ENCODE data around the gene PHC1.
"Not testable (repeated sequence)": the region's sequence is repeated elsewhere in the genome, so short reads cannot be mapped to it uniquely, and the experiment has no call there.

PHC1 gene

GRCh38 chr12:8909752-8910151 lies 4.6 kb upstream of the PHC1 start:
- peak overlapping the region; percentile 37 for H3K9ac ChIP-seq (ENCODE audit: low read length)
- no peaks in the 10 kb centered on the region for H3K27me3 ChIP-seq (ENCODE audit: control insufficient read depth, insufficient read depth, low read length)
- H3K27ac ChIP-seq (ENCODE audit: low read depth, low read length), result peak overlapping the region; percentile 95
- H3K4me1 ChIP-seq (ENCODE audit: control insufficient read depth, insufficient read depth, low read length), result peaks cover 73% of the 10 kb centered on the region
- H3K36me3 ChIP-seq (ENCODE audit: control insufficient read depth, insufficient read depth, low read length), result no peaks in the 10 kb centered on the region
- no peaks in the 10 kb centered on the region for H3K9me3 ChIP-seq (ENCODE audit: control insufficient read depth, insufficient read depth, low read depth, low read length)
- H3K4me3 ChIP-seq (ENCODE audit: low read depth, low read length), result no peak overlapping the region

- H3K36me3 ChIP-seq (ENCODE audit: control insufficient read depth, insufficient read depth, low read length), result peaks cover 6% of the 10 kb centered on the region; the same call in 1 of the 2 replicates
- H3K9me3 ChIP-seq (ENCODE audit: control insufficient read depth, insufficient read depth, low read depth, low read length), result no peaks in the 10 kb centered on the region
- peak overlapping the region; percentile 94 for H3K4me3 ChIP-seq (ENCODE audit: low read depth, low read length)
- no peaks in the 10 kb centered on the region for H3K27me3 ChIP-seq (ENCODE audit: control insufficient read depth, insufficient read depth, low read length)
- peak overlapping the region; percentile 98 for H3K9ac ChIP-seq (ENCODE audit: low read length)
- H3K27ac ChIP-seq (ENCODE audit: low read depth, low read length), result peak overlapping the region; percentile 95
- peaks cover 54% of the 10 kb centered on the region for H3K4me1 ChIP-seq (ENCODE audit: control insufficient read depth, insufficient read depth, low read length)
Observed at GRCh38 chr12:8911606-8912268, 2.6 kb upstream of the PHC1 start.

- Histone ChIP-seq H3K27me3 (ENCODE audit: control insufficient read depth, insufficient read depth, low read length) (no peaks in the 10 kb centered on the region), H3K9ac (ENCODE audit: low read length) (peak overlapping the region; percentile 98), H3K4me1 (ENCODE audit: control insufficient read depth, insufficient read depth, low read length) (peaks cover 48% of the 10 kb centered on the region), H3K4me3 (ENCODE audit: low read depth, low read length) (peak overlapping the region; percentile 94), H3K27ac (ENCODE audit: low read depth, low read length) (peak overlapping the region; percentile 95), H3K9me3 (ENCODE audit: control insufficient read depth, insufficient read depth, low read depth, low read length) (no peaks in the 10 kb centered on the region), H3K36me3 (ENCODE audit: control insufficient read depth, insufficient read depth, low read length) (peaks cover 18% of the 10 kb centered on the region)
Observed at GRCh38 chr12:8912914-8913313, 1.4 kb upstream of the PHC1 start.

GRCh38 chr12:8913702-8914032 lies 642 bp upstream of the PHC1 start:
- H3K9me3 ChIP-seq (ENCODE audit: control insufficient read depth, insufficient read depth, low read depth, low read length), result no peaks in the 10 kb centered on the region
- no peaks in the 10 kb centered on the region for H3K27me3 ChIP-seq (ENCODE audit: control insufficient read depth, insufficient read depth, low read length)
- peak overlapping the region; percentile 94 for H3K4me3 ChIP-seq (ENCODE audit: low read depth, low read length)
- H3K27ac ChIP-seq (ENCODE audit: low read depth, low read length), result peak overlapping the region; percentile 95
- peaks cover 26% of the 10 kb centered on the region for H3K36me3 ChIP-seq (ENCODE audit: control insufficient read depth, insufficient read depth, low read length)
- peaks cover 47% of the 10 kb centered on the region for H3K4me1 ChIP-seq (ENCODE audit: control insufficient read depth, insufficient read depth, low read length)
- H3K9ac ChIP-seq (ENCODE audit: low read length), result peak overlapping the region; percentile 98

GRCh38 chr12:8914716-8915526 lies 612 bp downstream of the PHC1 start:
- Histone ChIP-seq H3K9ac (ENCODE audit: low read length) (peak overlapping the region; percentile 94), H3K4me3 (ENCODE audit: low read depth, low read length) (peak overlapping the region; percentile 98), H3K27ac (ENCODE audit: low read depth, low read length) (peak overlapping the region; percentile 38), H3K36me3 (ENCODE audit: control insufficient read depth, insufficient read depth, low read length) (peaks cover 37% of the 10 kb centered on the region), H3K9me3 (ENCODE audit: control insufficient read depth, insufficient read depth, low read depth, low read length) (no peaks in the 10 kb centered on the region), H3K4me1 (ENCODE audit: control insufficient read depth, insufficient read depth, low read length) (peaks cover 42% of the 10 kb centered on the region), H3K27me3 (ENCODE audit: control insufficient read depth, insufficient read depth, low read length) (no peaks in the 10 kb centered on the region)

GRCh38 chr12:8916154-8916553 lies 1.8 kb downstream of the PHC1 start:
- peak overlapping the region; percentile 98 for H3K4me3 ChIP-seq (ENCODE audit: low read depth, low read length)
- H3K36me3 ChIP-seq (ENCODE audit: control insufficient read depth, insufficient read depth, low read length), result peaks cover 49% of the 10 kb centered on the region
- H3K27me3 ChIP-seq (ENCODE audit: control insufficient read depth, insufficient read depth, low read length), result no peaks in the 10 kb centered on the region
- H3K4me1 ChIP-seq (ENCODE audit: control insufficient read depth, insufficient read depth, low read length), result peaks cover 29% of the 10 kb centered on the region
- H3K9ac ChIP-seq (ENCODE audit: low read length), result peak overlapping the region; percentile 94
- H3K9me3 ChIP-seq (ENCODE audit: control insufficient read depth, insufficient read depth, low read depth, low read length), result no peaks in the 10 kb centered on the region
- peak overlapping the region; percentile 38 for H3K27ac ChIP-seq (ENCODE audit: low read depth, low read length)

GRCh38 chr12:8917031-8917430 lies 2.7 kb downstream of the PHC1 start:
- Histone ChIP-seq H3K27me3 (ENCODE audit: control insufficient read depth, insufficient read depth, low read length) (no peaks in the 10 kb centered on the region), H3K27ac (ENCODE audit: low read depth, low read length) (no peak overlapping the region), H3K9ac (ENCODE audit: low read length) (peak overlapping the region; percentile 94), H3K4me1 (ENCODE audit: control insufficient read depth, insufficient read depth, low read length) (peaks cover 21% of the 10 kb centered on the region), H3K9me3 (ENCODE audit: control insufficient read depth, insufficient read depth, low read depth, low read length) (no peaks in the 10 kb centered on the region), H3K36me3 (ENCODE audit: control insufficient read depth, insufficient read depth, low read length) (peaks cover 58% of the 10 kb centered on the region), H3K4me3 (ENCODE audit: low read depth, low read length) (peak overlapping the region; percentile 98)

GRCh38 chr12:8917751-8918150 lies 3.4 kb downstream of the PHC1 start:
- Histone ChIP-seq H3K4me3 (ENCODE audit: low read depth, low read length) (peak overlapping the region; percentile 98; the same call in 1 of the 2 replicates), H3K27ac (ENCODE audit: low read depth, low read length) (no peak overlapping the region), H3K9me3 (ENCODE audit: control insufficient read depth, insufficient read depth, low read depth, low read length) (no peaks in the 10 kb centered on the region), H3K36me3 (ENCODE audit: control insufficient read depth, insufficient read depth, low read length) (peaks cover 65% of the 10 kb centered on the region), H3K27me3 (ENCODE audit: control insufficient read depth, insufficient read depth, low read length) (no peaks in the 10 kb centered on the region), H3K9ac (ENCODE audit: low read length) (no peak overlapping the region), H3K4me1 (ENCODE audit: control insufficient read depth, insufficient read depth, low read length) (peaks cover 14% of the 10 kb centered on the region)

GRCh38 chr12:8919643-8920042 lies 5.3 kb downstream of the PHC1 start:
- H3K9ac ChIP-seq (ENCODE audit: low read length); H3K4me1 ChIP-seq (ENCODE audit: control insufficient read depth, insufficient read depth, low read length); H3K27ac ChIP-seq (ENCODE audit: low read depth, low read length); H3K27me3 ChIP-seq (ENCODE audit: control insufficient read depth, insufficient read depth, low read length); H3K9me3 ChIP-seq (ENCODE audit: control insufficient read depth, insufficient read depth, low read depth, low read length); H3K4me3 ChIP-seq (ENCODE audit: low read depth, low read length): not testable (repeated sequence)
- peaks cover 82% of the 10 kb centered on the region for H3K36me3 ChIP-seq (ENCODE audit: control insufficient read depth, insufficient read depth, low read length)

- Histone ChIP-seq H3K4me3 (ENCODE audit: low read depth, low read length) (no peak overlapping the region), H3K9me3 (ENCODE audit: control insufficient read depth, insufficient read depth, low read depth, low read length) (no peaks in the 10 kb centered on the region), H3K27me3 (ENCODE audit: control insufficient read depth, insufficient read depth, low read length) (no peaks in the 10 kb centered on the region), H3K9ac (ENCODE audit: low read length) (no peak overlapping the region), H3K36me3 (ENCODE audit: control insufficient read depth, insufficient read depth, low read length) (peaks cover 96% of the 10 kb centered on the region), H3K4me1 (ENCODE audit: control insufficient read depth, insufficient read depth, low read length) (peaks cover 3% of the 10 kb centered on the region; the same call in 1 of the 2 replicates), H3K27ac (ENCODE audit: low read depth, low read length) (no peak overlapping the region; the same call in 1 of the 2 replicates)
Observed at GRCh38 chr12:8922544-8922943, 8.2 kb downstream of the PHC1 start.

GRCh38 chr12:8930655-8931323 lies 16.5 kb downstream of the PHC1 start:
- not testable (repeated sequence) for H3K27me3 ChIP-seq (ENCODE audit: control insufficient read depth, insufficient read depth, low read length); H3K9ac ChIP-seq (ENCODE audit: low read length); H3K27ac ChIP-seq (ENCODE audit: low read depth, low read length); H3K4me3 ChIP-seq (ENCODE audit: low read depth, low read length); H3K9me3 ChIP-seq (ENCODE audit: control insufficient read depth, insufficient read depth, low read depth, low read length); H3K4me1 ChIP-seq (ENCODE audit: control insufficient read depth, insufficient read depth, low read length)
- peaks cover 90% of the 10 kb centered on the region for H3K36me3 ChIP-seq (ENCODE audit: control insufficient read depth, insufficient read depth, low read length)

Data from HUES6 (cell line).